EL (cell line): ENCODE measurements around the gene NAE1.
"Not testable (repeated sequence)": the region's sequence is repeated elsewhere in the genome, so short reads cannot be mapped to it uniquely, and the experiment has no call there.

ENCODE experiments used
- DNase-seq: peaks from one replicate; pipeline ENCODE4 v3.0.0-alpha.2; 2016

Gene NAE1

GRCh38 chr16:66800856-66801255, 29.9 kb downstream of the NAE1 start:
- no peak for DNase-seq

GRCh38 chr16:66798161-66798560, 32.6 kb downstream of the NAE1 start:
- DNase-seq, result peak; percentile 40

GRCh38 chr16:66793984-66794383, 36.8 kb downstream of the NAE1 start:
- not testable (repeated sequence) for DNase-seq

- no peak for DNase-seq
Observed at GRCh38 chr16:66790130-66790733, 40.5 kb downstream of the NAE1 start.

- DNase-seq, result no peak
Observed at GRCh38 chr16:66787427-66787826, 43.3 kb downstream of the NAE1 start.

GRCh38 chr16:66786551-66786950, 44.2 kb downstream of the NAE1 start:
- no peak for DNase-seq

GRCh38 chr16:66776457-66776856, 54.3 kb downstream of the NAE1 start:
- no peak for DNase-seq

GRCh38 chr16:66774981-66775380, 55.8 kb downstream of the NAE1 start:
- no peak for DNase-seq

- no peak for DNase-seq
Observed at GRCh38 chr16:66758086-66758485, 72.7 kb downstream of the NAE1 start.

- no peak for DNase-seq
Observed at GRCh38 chr16:66754819-66755218, 76.0 kb downstream of the NAE1 start.

- DNase-seq, result no peak
Observed at GRCh38 chr16:66754211-66754610, 76.6 kb downstream of the NAE1 start.

GRCh38 chr16:66752958-66753357, 77.8 kb downstream of the NAE1 start:
- DNase-seq, result no peak
